GM18511 (cell line): ENCODE measurements around the gene PRR29.

ENCODE experiments used
- ATAC-seq: cut with Tn5 transposase; IDR thresholded peaks from one replicate; pipeline ENCODE4 v1.9.1; 2021; ENCODE audit warnings: mild to moderate bottlenecking, moderate library complexity; ENCODE audit not compliant: unreplicated experiment

Gene PRR29

GRCh38 chr17:63998050-63998720, at the start of gene PRR29:
Gene PRR29 (plus strand): TSS chr17:63998351. CDS start chr17:63998365, 14 bp downstream.
- peak; percentile 69 for ATAC-seq

- no peak for ATAC-seq
These were observed 49.6 kb upstream of the PRR29 start for GRCh38 chr17:63948521-63948920.

GRCh38 chr17:63949576-63950250, 48.4 kb upstream of the PRR29 start:
- no peak for ATAC-seq

GRCh38 chr17:63950940-63951907, 46.9 kb upstream of the PRR29 start:
- no peak for ATAC-seq

GRCh38 chr17:63954402-63955063, 43.6 kb upstream of the PRR29 start:
- ATAC-seq: peak; percentile 74

- ATAC-seq: no peak
These were observed 42.9 kb upstream of the PRR29 start for GRCh38 chr17:63955232-63955631.

- ATAC-seq: no peak
These were observed 42.4 kb upstream of the PRR29 start for GRCh38 chr17:63955791-63956190.

GRCh38 chr17:63956296-63956920, 41.7 kb upstream of the PRR29 start:
- ATAC-seq: no peak

GRCh38 chr17:63960006-63960405, 38.1 kb upstream of the PRR29 start:
- no peak for ATAC-seq

- no peak for ATAC-seq
These were observed 37.7 kb upstream of the PRR29 start for GRCh38 chr17:63960430-63960829.

GRCh38 chr17:63961355-63962212, 36.6 kb upstream of the PRR29 start:
- ATAC-seq: no peak

GRCh38 chr17:63962298-63962744, 35.8 kb upstream of the PRR29 start:
- ATAC-seq: no peak

- ATAC-seq: no peak
These were observed 35.0 kb upstream of the PRR29 start for GRCh38 chr17:63963123-63963522.

GRCh38 chr17:63966646-63967264, 31.4 kb upstream of the PRR29 start:
- no peak for ATAC-seq

- ATAC-seq: no peak
These were observed 30.2 kb upstream of the PRR29 start for GRCh38 chr17:63967953-63968352.

- ATAC-seq: no peak
These were observed 28.9 kb upstream of the PRR29 start for GRCh38 chr17:63969278-63969677.

- no peak for ATAC-seq
These were observed 25.4 kb upstream of the PRR29 start, which contains the start of gene SCN4A for GRCh38 chr17:63972796-63973195. Gene SCN4A (minus strand): TSS chr17:63972918. CDS start chr17:63972841, 77 bp downstream.

- no peak for ATAC-seq
These were observed 24.9 kb upstream of the PRR29 start for GRCh38 chr17:63973247-63973646.
